C4-2B (cell line): ENCODE results near the gene NFE2L1.
"Not testable (repeated sequence)": the region's sequence is repeated elsewhere in the genome, so short reads cannot be mapped to it uniquely, and the experiment has no call there.

Experiments used
- H3K27ac ChIP-seq: fragments of 450-650 bp; 2 replicates; pipeline ENCODE4 v1.5.1; 2017
- CTCF ChIP-seq: fragments of 450-650 bp; conservative IDR thresholded peaks from 2 replicates; pipeline ENCODE4 v1.5.1; 2017; ENCODE audit warnings: mild to moderate bottlenecking
- ZFX ChIP-seq: fragments of 450-650 bp; IDR thresholded peaks from 2 replicates; pipeline ENCODE4 v1.6.1; 2017

NFE2L1 gene

GRCh38 chr17:48058393-48059124 lies 10.4 kb downstream of the NFE2L1 start:
- H3K27ac ChIP-seq = no peak overlapping the region

GRCh38 chr17:48059125-48059668 lies 11.0 kb downstream of the NFE2L1 start:
- no peak overlapping the region for H3K27ac ChIP-seq
- no peak for TF ChIP-seq ZFX

More at GRCh38 chr17:48058393-48059124, 10.4 kb downstream of the NFE2L1 start:
- TF ChIP-seq CTCF = no peak
- no peak for TF ChIP-seq ZFX

- H3K27ac ChIP-seq = no peak overlapping the region
- TF ChIP-seq CTCF (no peak), ZFX (no peak)
Observed at GRCh38 chr17:48060249-48060648, 12.1 kb downstream of the NFE2L1 start.

- TF ChIP-seq CTCF (no peak), ZFX (no peak)
- no peak overlapping the region for H3K27ac ChIP-seq
Observed at GRCh38 chr17:48062273-48062672, 14.1 kb downstream of the NFE2L1 start.

- TF ChIP-seq ZFX = no peak
- TF ChIP-seq CTCF = no peak
- no peak overlapping the region for H3K27ac ChIP-seq
Observed at GRCh38 chr17:48064638-48065037, 16.5 kb downstream of the NFE2L1 start.

GRCh38 chr17:48066192-48066591 lies 18.0 kb downstream of the NFE2L1 start:
- H3K27ac ChIP-seq = no peak overlapping the region

GRCh38 chr17:48066656-48067055 lies 18.5 kb downstream of the NFE2L1 start:
- no peak overlapping the region for H3K27ac ChIP-seq
- TF ChIP-seq CTCF (no peak; the same call in 1 of the 2 replicates), ZFX (no peak)

More at GRCh38 chr17:48066192-48066591, 18.0 kb downstream of the NFE2L1 start:
- TF ChIP-seq CTCF = no peak
- TF ChIP-seq ZFX = no peak

GRCh38 chr17:48067245-48067644 lies 19.1 kb downstream of the NFE2L1 start:
- H3K27ac ChIP-seq = no peak overlapping the region
- TF ChIP-seq CTCF = no peak
- no peak for TF ChIP-seq ZFX

GRCh38 chr17:48067808-48068207 lies 19.6 kb downstream of the NFE2L1 start:
- not testable (repeated sequence) for H3K27ac ChIP-seq
